GM23338 (cell line): Measurements from ENCODE around the gene CORT. TPM values are rescaled to one million over a fixed set of nuclear protein-coding genes. Genes with fewer than 3 reads are reported as not detected.

ENCODE experiments used
- ATAC-seq: fragments of 200-7000 bp; cut with Tn5 transposase; 3 replicates; pipeline ENCODE4 v1.9.1; 2020
- DNase-seq: peaks from one replicate; pipeline ENCODE4 v3.0.0-alpha.2; 2015; ENCODE audit warnings: low spot score
- H2AFZ ChIP-seq: fragments of 200-600 bp; sonication (generic); 2 replicates; pipeline ENCODE4 v1.8.0; 2016; ENCODE audit warnings: antibody characterized with exemption, mild to moderate bottlenecking, moderate library complexity
- H3F3A ChIP-seq: fragments of 200-600 bp; sonication (generic); replicated peaks from 2 replicates; pipeline ENCODE4 v1.8.0; 2017; ENCODE audit warnings: antibody characterized with exemption, mixed run types, low read depth
- H3K27ac ChIP-seq: fragments of 200-600 bp; sonication (generic); 2 replicates; pipeline ENCODE4 v1.6.1; 2016; ENCODE audit warnings: low read depth
- H3K27me3 ChIP-seq: fragments of 200-600 bp; sonication (generic); 2 replicates; pipeline ENCODE4 v1.8.0; 2016; ENCODE audit warnings: mild to moderate bottlenecking, mixed run types, moderate library complexity; ENCODE audit not compliant: insufficient read depth
- H3K36me3 ChIP-seq: fragments of 200-600 bp; sonication (generic); 2 replicates; pipeline ENCODE4 v1.8.0; 2016; ENCODE audit warnings: mild to moderate bottlenecking; ENCODE audit not compliant: insufficient read depth
- H3K4me1 ChIP-seq: fragments of 200-600 bp; sonication (generic); 2 replicates; pipeline ENCODE4 v1.8.0; 2016; ENCODE audit warnings: mild to moderate bottlenecking, moderate library complexity; ENCODE audit not compliant: insufficient read depth
- H3K4me2 ChIP-seq: fragments of 200-600 bp; sonication (generic); 2 replicates; pipeline ENCODE4 v1.7.1; 2017; ENCODE audit warnings: mixed run types
- H3K4me3 ChIP-seq: fragments of 200-600 bp; sonication (generic); 2 replicates; pipeline ENCODE4 v1.6.1; 2016; ENCODE audit warnings: mixed run types
- H3K79me2 ChIP-seq: fragments of 200-600 bp; sonication (generic); replicated peaks from 2 replicates; pipeline ENCODE4 v1.8.0; 2017; ENCODE audit warnings: mild to moderate bottlenecking; ENCODE audit not compliant: insufficient read depth
- H3K9me2 ChIP-seq: fragments of 200-600 bp; sonication (generic); 2 replicates; pipeline ENCODE4 v1.8.0; 2017; ENCODE audit not compliant: insufficient read depth
- H4K20me1 ChIP-seq: fragments of 200-600 bp; sonication (generic); replicated peaks from 2 replicates; pipeline ENCODE4 v1.8.0; 2017; ENCODE audit warnings: mild to moderate bottlenecking; ENCODE audit not compliant: insufficient read depth
- H3K27ac Mint-ChIP-seq: 2 replicates; pipeline ENCODE4 v1.8.0; 2020; ENCODE audit warnings: inconsistent platforms, mild to moderate bottlenecking, moderate library complexity, mixed read lengths
- H3K27me3 Mint-ChIP-seq: 3 replicates; pipeline ENCODE4 v1.8.0; 2022; ENCODE audit warnings: low read depth, mild to moderate bottlenecking, moderate library complexity, mixed read lengths, inconsistent platforms; ENCODE audit not compliant: insufficient read depth, poor library complexity
- H3K36me3 Mint-ChIP-seq: 3 replicates; pipeline ENCODE4 v1.8.0; 2021; ENCODE audit warnings: low read depth, mild to moderate bottlenecking, inconsistent platforms, moderate library complexity, mixed read lengths
- H3K4me1 Mint-ChIP-seq: 3 replicates; pipeline ENCODE4 v1.8.0; 2020; ENCODE audit warnings: mild to moderate bottlenecking, inconsistent platforms, mixed read lengths
- H3K4me3 Mint-ChIP-seq: 3 replicates; pipeline ENCODE4 v1.8.0; 2021; ENCODE audit warnings: moderate library complexity, mild to moderate bottlenecking, inconsistent platforms, mixed read lengths
- H3K9me3 Mint-ChIP-seq: 3 replicates; pipeline ENCODE4 v1.8.0; 2020; ENCODE audit warnings: moderate library complexity, mild to moderate bottlenecking, inconsistent platforms, mixed read lengths
- CREB1 ChIP-seq: fragments of 250-450 bp; sonication (Bioruptor Pico); IDR thresholded peaks from 2 replicates; pipeline ENCODE4 v1.5.0; 2020; ENCODE audit warnings: low read depth, mild to moderate bottlenecking, moderate library complexity
- EZH2 ChIP-seq: fragments of 200-600 bp; sonication (generic); IDR thresholded peaks from one replicate; pipeline ENCODE4 v1.8.0; 2017; ENCODE audit warnings: antibody characterized with exemption, mild to moderate bottlenecking, low read depth; ENCODE audit not compliant: unreplicated experiment
- EZH2phosphoT487 ChIP-seq: fragments of 200-600 bp; sonication (generic); IDR thresholded peaks from one replicate; pipeline ENCODE4 v1.8.1; 2018; ENCODE audit warnings: antibody characterized with exemption; ENCODE audit not compliant: unreplicated experiment
- JUNB ChIP-seq: IDR thresholded peaks from one replicate; pipeline ENCODE4 v1.6.1; 2016; ENCODE audit warnings: antibody characterized with exemption; ENCODE audit not compliant: unreplicated experiment
- NANOG ChIP-seq: IDR thresholded peaks from 2 replicates; pipeline ENCODE4 v1.6.1; 2016; ENCODE audit warnings: antibody characterized with exemption, borderline replicate concordance
- POLR2AphosphoS5 ChIP-seq: IDR thresholded peaks from 2 replicates; pipeline ENCODE4 v1.6.1; 2016; ENCODE audit warnings: antibody characterized with exemption, low read depth
- STAT1 ChIP-seq: IDR thresholded peaks from one replicate; pipeline ENCODE4 v1.6.1; 2016; ENCODE audit warnings: antibody characterized with exemption; ENCODE audit not compliant: unreplicated experiment
- ZNF114 ChIP-seq: fragments of 250-450 bp; sonication (Bioruptor Pico); IDR thresholded peaks from 2 replicates; pipeline ENCODE4 v1.5.0; 2020; ENCODE audit warnings: mild to moderate bottlenecking, moderate library complexity
- ZNF331 ChIP-seq: fragments of 250-450 bp; sonication (Bioruptor Pico); IDR thresholded peaks from 2 replicates; pipeline ENCODE4 v1.5.0; 2020; ENCODE audit warnings: low read depth, mild to moderate bottlenecking, moderate library complexity
- polyA plus RNA-seq: library from polyadenylated mRNA; unstranded; fragments of >200 nt; fragmentation: Nextera tagmentation; extraction: Ambion mirVana; gene quantifications from 2 replicates; pipeline ENCODE4 v1.2.1, GENCODE V29; 2016
- total RNA-seq: library from RNA; depleted of rRNA; stranded (reverse); fragments of >200 nt; shearing (Covaris generic); gene quantifications from 2 replicates; pipeline ENCODE4 v1.2.3, GENCODE V29; 2014
- TF ChIP-seq, protein P1 (sequence below): IDR thresholded peaks from 2 replicates; pipeline ENCODE4 v1.6.1; 2016; ENCODE audit warnings: antibody characterized with exemption
- TF ChIP-seq, protein P2 (sequence below): fragments of 250-450 bp; sonication (Bioruptor Pico); IDR thresholded peaks from 2 replicates; pipeline ENCODE4 v1.5.0; 2020; ENCODE audit warnings: mild to moderate bottlenecking, moderate library complexity
- TF ChIP-seq, protein P3 (sequence below), 2 experiments: fragments of 200-600 bp in 1 of 2; sonication (generic) in 1 of 2; conservative IDR thresholded peaks; 2 replicates each; pipeline versions ENCODE4 v1.5.1 to v1.6.1; 2016 to 2017; ENCODE audit warnings: antibody characterized with exemption in 2 of 2, low read depth in 2 of 2, mild to moderate bottlenecking in 2 of 2, moderate library complexity in 1 of 2
- TF ChIP-seq, protein P4 (sequence below): IDR thresholded peaks from one replicate; pipeline ENCODE4 v1.6.1; 2018; ENCODE audit warnings: antibody characterized with exemption; ENCODE audit not compliant: unreplicated experiment

CORT gene
- total and polyA plus RNA-seq, 2 experiments from 2014 or later, result 1.4 TPM; not detected in 1

DNA sequence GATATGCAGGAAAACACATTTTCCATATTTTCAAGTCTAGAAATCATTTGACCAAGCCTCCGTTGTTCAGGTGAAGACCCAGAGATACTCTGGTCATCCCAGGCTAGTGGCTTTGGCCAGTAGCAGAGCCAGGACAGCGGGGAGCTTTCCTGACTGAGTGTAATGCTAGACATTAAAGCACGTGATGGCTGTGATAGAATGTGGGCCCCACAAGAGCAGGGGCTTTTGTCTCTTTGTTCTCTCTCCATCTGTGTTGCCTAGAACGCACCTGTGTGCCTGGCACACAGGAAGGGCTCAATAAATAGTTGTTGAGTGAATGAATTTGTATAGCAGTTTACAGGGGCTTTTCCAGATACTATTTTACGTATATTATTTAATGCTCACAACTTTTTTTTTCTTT is 9.0 kb upstream of the CORT start:
- Histone ChIP-seq H3K27me3 (no peaks in the 10 kb centered on the region), H3K9me2 (no peaks in the 10 kb centered on the region), H3K4me1 (no peaks in the 10 kb centered on the region), H3K4me2 (no peak overlapping the region), H3K27ac (no peak overlapping the region), H3K36me3 (no peaks in the 10 kb centered on the region), H3K4me3 (no peak overlapping the region), H2AFZ (no peak overlapping the region), H3F3A (no peaks in the 10 kb centered on the region), H3K79me2 (no peaks in the 10 kb centered on the region), H4K20me1 (no peaks in the 10 kb centered on the region)
- no peak overlapping the region; the same call in 2 of the 3 replicates for H3K4me3 Mint-ChIP-seq
- no peak for TF ChIP-seq EZH2
- no peak for TF ChIP-seq POLR2AphosphoS5
- TF ChIP-seq JUNB, result no peak
- TF ChIP-seq NANOG, result no peak
- TF ChIP-seq STAT1, result no peak
- no peak for TF ChIP-seq ZNF331 (CRISPR knock-in tag)
- TF ChIP-seq, protein P1, sequence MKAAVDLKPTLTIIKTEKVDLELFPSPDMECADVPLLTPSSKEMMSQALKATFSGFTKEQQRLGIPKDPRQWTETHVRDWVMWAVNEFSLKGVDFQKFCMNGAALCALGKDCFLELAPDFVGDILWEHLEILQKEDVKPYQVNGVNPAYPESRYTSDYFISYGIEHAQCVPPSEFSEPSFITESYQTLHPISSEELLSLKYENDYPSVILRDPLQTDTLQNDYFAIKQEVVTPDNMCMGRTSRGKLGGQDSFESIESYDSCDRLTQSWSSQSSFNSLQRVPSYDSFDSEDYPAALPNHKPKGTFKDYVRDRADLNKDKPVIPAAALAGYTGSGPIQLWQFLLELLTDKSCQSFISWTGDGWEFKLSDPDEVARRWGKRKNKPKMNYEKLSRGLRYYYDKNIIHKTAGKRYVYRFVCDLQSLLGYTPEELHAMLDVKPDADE, result no peak
- TF ChIP-seq, protein P2, sequence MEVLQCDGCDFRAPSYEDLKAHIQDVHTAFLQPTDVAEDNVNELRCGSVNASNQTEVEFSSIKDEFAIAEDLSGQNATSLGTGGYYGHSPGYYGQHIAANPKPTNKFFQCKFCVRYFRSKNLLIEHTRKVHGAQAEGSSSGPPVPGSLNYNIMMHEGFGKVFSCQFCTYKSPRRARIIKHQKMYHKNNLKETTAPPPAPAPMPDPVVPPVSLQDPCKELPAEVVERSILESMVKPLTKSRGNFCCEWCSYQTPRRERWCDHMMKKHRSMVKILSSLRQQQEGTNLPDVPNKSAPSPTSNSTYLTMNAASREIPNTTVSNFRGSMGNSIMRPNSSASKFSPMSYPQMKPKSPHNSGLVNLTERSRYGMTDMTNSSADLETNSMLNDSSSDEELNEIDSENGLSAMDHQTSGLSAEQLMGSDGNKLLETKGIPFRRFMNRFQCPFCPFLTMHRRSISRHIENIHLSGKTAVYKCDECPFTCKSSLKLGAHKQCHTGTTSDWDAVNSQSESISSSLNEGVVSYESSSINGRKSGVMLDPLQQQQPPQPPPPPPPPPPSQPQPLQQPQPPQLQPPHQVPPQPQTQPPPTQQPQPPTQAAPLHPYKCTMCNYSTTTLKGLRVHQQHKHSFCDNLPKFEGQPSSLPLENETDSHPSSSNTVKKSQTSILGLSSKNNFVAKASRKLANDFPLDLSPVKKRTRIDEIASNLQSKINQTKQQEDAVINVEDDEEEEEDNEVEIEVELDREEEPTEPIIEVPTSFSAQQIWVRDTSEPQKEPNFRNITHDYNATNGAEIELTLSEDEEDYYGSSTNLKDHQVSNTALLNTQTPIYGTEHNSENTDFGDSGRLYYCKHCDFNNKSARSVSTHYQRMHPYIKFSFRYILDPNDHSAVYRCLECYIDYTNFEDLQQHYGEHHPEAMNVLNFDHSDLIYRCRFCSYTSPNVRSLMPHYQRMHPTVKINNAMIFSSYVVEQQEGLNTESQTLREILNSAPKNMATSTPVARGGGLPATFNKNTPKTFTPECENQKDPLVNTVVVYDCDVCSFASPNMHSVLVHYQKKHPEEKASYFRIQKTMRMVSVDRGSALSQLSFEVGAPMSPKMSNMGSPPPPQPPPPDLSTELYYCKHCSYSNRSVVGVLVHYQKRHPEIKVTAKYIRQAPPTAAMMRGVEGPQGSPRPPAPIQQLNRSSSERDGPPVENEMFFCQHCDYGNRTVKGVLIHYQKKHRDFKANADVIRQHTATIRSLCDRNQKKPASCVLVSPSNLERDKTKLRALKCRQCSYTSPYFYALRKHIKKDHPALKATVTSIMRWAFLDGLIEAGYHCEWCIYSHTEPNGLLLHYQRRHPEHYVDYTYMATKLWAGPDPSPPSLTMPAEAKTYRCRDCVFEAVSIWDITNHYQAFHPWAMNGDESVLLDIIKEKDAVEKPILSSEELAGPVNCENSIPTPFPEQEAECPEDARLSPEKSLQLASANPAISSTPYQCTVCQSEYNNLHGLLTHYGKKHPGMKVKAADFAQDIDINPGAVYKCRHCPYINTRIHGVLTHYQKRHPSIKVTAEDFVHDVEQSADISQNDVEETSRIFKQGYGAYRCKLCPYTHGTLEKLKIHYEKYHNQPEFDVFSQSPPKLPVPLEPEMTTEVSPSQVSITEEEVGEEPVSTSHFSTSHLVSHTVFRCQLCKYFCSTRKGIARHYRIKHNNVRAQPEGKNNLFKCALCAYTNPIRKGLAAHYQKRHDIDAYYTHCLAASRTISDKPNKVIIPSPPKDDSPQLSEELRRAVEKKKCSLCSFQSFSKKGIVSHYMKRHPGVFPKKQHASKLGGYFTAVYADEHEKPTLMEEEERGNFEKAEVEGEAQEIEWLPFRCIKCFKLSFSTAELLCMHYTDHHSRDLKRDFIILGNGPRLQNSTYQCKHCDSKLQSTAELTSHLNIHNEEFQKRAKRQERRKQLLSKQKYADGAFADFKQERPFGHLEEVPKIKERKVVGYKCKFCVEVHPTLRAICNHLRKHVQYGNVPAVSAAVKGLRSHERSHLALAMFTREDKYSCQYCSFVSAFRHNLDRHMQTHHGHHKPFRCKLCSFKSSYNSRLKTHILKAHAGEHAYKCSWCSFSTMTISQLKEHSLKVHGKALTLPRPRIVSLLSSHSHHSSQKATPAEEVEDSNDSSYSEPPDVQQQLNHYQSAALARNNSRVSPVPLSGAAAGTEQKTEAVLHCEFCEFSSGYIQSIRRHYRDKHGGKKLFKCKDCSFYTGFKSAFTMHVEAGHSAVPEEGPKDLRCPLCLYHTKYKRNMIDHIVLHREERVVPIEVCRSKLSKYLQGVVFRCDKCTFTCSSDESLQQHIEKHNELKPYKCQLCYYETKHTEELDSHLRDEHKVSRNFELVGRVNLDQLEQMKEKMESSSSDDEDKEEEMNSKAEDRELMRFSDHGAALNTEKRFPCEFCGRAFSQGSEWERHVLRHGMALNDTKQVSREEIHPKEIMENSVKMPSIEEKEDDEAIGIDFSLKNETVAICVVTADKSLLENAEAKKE, result no peak
- no peak for TF ChIP-seq EZH2phosphoT487
- no peak for TF ChIP-seq ZNF114
- TF ChIP-seq, protein P3, sequence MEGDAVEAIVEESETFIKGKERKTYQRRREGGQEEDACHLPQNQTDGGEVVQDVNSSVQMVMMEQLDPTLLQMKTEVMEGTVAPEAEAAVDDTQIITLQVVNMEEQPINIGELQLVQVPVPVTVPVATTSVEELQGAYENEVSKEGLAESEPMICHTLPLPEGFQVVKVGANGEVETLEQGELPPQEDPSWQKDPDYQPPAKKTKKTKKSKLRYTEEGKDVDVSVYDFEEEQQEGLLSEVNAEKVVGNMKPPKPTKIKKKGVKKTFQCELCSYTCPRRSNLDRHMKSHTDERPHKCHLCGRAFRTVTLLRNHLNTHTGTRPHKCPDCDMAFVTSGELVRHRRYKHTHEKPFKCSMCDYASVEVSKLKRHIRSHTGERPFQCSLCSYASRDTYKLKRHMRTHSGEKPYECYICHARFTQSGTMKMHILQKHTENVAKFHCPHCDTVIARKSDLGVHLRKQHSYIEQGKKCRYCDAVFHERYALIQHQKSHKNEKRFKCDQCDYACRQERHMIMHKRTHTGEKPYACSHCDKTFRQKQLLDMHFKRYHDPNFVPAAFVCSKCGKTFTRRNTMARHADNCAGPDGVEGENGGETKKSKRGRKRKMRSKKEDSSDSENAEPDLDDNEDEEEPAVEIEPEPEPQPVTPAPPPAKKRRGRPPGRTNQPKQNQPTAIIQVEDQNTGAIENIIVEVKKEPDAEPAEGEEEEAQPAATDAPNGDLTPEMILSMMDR (conservative IDR thresholded peaks at IDR 0.05; ENCODE audit: low read depth in 2 of 2), result no peak
- TF ChIP-seq, protein P4, sequence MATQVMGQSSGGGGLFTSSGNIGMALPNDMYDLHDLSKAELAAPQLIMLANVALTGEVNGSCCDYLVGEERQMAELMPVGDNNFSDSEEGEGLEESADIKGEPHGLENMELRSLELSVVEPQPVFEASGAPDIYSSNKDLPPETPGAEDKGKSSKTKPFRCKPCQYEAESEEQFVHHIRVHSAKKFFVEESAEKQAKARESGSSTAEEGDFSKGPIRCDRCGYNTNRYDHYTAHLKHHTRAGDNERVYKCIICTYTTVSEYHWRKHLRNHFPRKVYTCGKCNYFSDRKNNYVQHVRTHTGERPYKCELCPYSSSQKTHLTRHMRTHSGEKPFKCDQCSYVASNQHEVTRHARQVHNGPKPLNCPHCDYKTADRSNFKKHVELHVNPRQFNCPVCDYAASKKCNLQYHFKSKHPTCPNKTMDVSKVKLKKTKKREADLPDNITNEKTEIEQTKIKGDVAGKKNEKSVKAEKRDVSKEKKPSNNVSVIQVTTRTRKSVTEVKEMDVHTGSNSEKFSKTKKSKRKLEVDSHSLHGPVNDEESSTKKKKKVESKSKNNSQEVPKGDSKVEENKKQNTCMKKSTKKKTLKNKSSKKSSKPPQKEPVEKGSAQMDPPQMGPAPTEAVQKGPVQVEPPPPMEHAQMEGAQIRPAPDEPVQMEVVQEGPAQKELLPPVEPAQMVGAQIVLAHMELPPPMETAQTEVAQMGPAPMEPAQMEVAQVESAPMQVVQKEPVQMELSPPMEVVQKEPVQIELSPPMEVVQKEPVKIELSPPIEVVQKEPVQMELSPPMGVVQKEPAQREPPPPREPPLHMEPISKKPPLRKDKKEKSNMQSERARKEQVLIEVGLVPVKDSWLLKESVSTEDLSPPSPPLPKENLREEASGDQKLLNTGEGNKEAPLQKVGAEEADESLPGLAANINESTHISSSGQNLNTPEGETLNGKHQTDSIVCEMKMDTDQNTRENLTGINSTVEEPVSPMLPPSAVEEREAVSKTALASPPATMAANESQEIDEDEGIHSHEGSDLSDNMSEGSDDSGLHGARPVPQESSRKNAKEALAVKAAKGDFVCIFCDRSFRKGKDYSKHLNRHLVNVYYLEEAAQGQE, result no peak
- no peak for TF ChIP-seq CREB1
- peaks cover 3% of the 10 kb centered on the region for H3K27me3 Mint-ChIP-seq
- ATAC-seq (no peak), DNase-seq (no peak)
- H3K27ac Mint-ChIP-seq, result no peak overlapping the region
- peaks cover 4% of the 10 kb centered on the region; the same call in 2 of the 3 replicates for H3K36me3 Mint-ChIP-seq
- no peaks in the 10 kb centered on the region for H3K4me1 Mint-ChIP-seq
- H3K9me3 Mint-ChIP-seq, result no peaks in the 10 kb centered on the region
